Adrenal gland (tissue), 12 donors: ENCODE measurements around the gene TM9SF1. TPM values are rescaled to one million over a fixed set of nuclear protein-coding genes. Genes with fewer than 3 reads are reported as not detected.

Source experiments
- DNase-seq, 7 donors: peaks; one replicate each; pipeline ENCODE4 v3.0.0-alpha.2; 2019 to 2020
- H3K27ac ChIP-seq, 5 donors: fragments of 200-600 bp; sonication (generic) in 4 of 5; 1 replicate in 3 of 5; 2 replicates in 2 of 5; pipeline versions ENCODE4 v1.5.1 to v1.8.0; 2016 to 2020; ENCODE audit warnings: mild to moderate bottlenecking in 1 of 5
- H3K27me3 ChIP-seq: fragments of 200-600 bp; 2 replicates; pipeline ENCODE4 v1.8.0; 2021
- H3K36me3 ChIP-seq, 2 donors: fragments of 200-600 bp; replicated peaks in 1 of 2; 1 replicate in 1 of 2; 2 replicates in 1 of 2; pipeline versions ENCODE4 v1.5.1 to v1.8.0; 2018 to 2022
- H3K4me1 ChIP-seq, 2 donors: fragments of 200-600 bp; replicated peaks in 1 of 2; 1 replicate in 1 of 2; 2 replicates in 1 of 2; pipeline versions ENCODE4 v1.5.1 to v1.8.0; 2018 to 2021
- H3K4me3 ChIP-seq, 4 donors: fragments of 200-600 bp; sonication (generic) in 3 of 4; one replicate each; pipeline ENCODE4 v1.5.1; 2016 to 2018
- H3K9me3 ChIP-seq, 3 donors: fragments of 200-600 bp; sonication (generic) in 1 of 3; replicated peaks in 1 of 3; 1 replicate in 2 of 3; 2 replicates in 1 of 3; pipeline versions ENCODE4 v1.5.1 to v1.8.0; 2016 to 2021
- CTCF ChIP-seq, 6 experiments: fragments of 450-650 bp in 4 of 6; fragments of 200-600 bp in 2 of 6; sonication (generic) in 1 of 6; IDR thresholded peaks; 1 replicate in 5 of 6; 2 replicates in 1 of 6; pipeline versions ENCODE4 v1.5.1 to v1.8.0; 2016 to 2021; ENCODE audit warnings: antibody characterized with exemption in 6 of 6, mild to moderate bottlenecking in 2 of 6, moderate library complexity in 1 of 6
- POLR2A ChIP-seq, 2 donors: fragments of 450-650 bp; IDR thresholded peaks; one replicate each; pipeline ENCODE4 v1.6.1; 2017; ENCODE audit warnings: antibody characterized with exemption in 2 of 2, mild to moderate bottlenecking in 2 of 2, moderate library complexity in 1 of 2
- WGBS, 4 donors: extraction: QIAGEN DNeasy Blood & Tissue Kit in 2 of 4; methylation state at CpG; one replicate each; pipeline versions ENCODE4 v1.1.5 to v1.1.7; 2013 to 2017; 5-methylcytosine and 5-hydroxymethylcytosine counted together
- intact Hi-C, 2 donors: fragments of 100-400 bp; cut with DNase I; formaldehyde crosslinking; loops; one replicate each; pipeline versions ENCODE4 v1.14.1 to v1.15.0; 2022 to 2023
- microRNA-seq, 3 donors: library from miRNA; unstranded; fragments of <30 nt; microRNA quantifications; one replicate each; pipeline ENCODE4, GENCODE V29; 2017 to 2020
- polyA plus RNA-seq, 3 donors: library from polyadenylated mRNA; stranded (reverse); fragments of 200-250 nt in 2 of 3; fragments of 350-450 nt in 1 of 3; fragmentation: Illumina TruSeq in 1 of 3; extraction: RNeasy Lipid Tissue Mini Kit (QIAGEN cat#74804) in 1 of 3; gene quantifications; one replicate each; pipeline ENCODE4 v1.2.3, GENCODE V29; 2013 to 2014
- small RNA-seq, 2 donors: library from RNA; depleted of rRNA; stranded (forward); fragments of <200 nt; gene quantifications; one replicate each; pipeline ENCODE3, GENCODE V24; 2016
- total RNA-seq, 9 donors: library from RNA; depleted of rRNA in 4 of 9; stranded (reverse); fragments of >200 nt in 4 of 9; fragments of 120-200 nt in 1 of 9; fragmentation: NEBNext Ultra II Directional in 1 of 9; extraction: Animal tissue kit (Norgen Biotek cat#: 25700) in 1 of 9; gene quantifications; one replicate each; pipeline versions ENCODE4 v1.1.0 to v1.2.4, GENCODE V29; 2013 to 2023
- donor health status: healthy with polysubstance abuse.
- donor health status: Bipolar disorder and iron deficiency.
- donor health status: DM: yes; HTN: yes; CAD: no.
- donor health status: DM: no; HTN: no; CAD: no.
- donor health status: DM: no; HTN: no; CAD: no.
- donor health status: DM: yes; HTN: yes; CAD: no.

The TM9SF1 gene
- total and polyA plus RNA-seq, 12 donors = 43.7 to 123 (median 86.6) TPM

GRCh38 chr14:24141097-24141880 lies 54.0 kb downstream of the TM9SF1 start, which contains the start of gene EMC9:
Gene EMC9, minus strand, starts transcription at chr14:24141591. Its CDS starts 287 bp downstream, at chr14:24141304.
- intact Hi-C loops = no loop called here
- DNase-seq = peak; percentile 100
- peaks cover 39 to 68% of the 10 kb centered on the region in 2 donors for H3K4me1 ChIP-seq

GRCh38 chr14:24139272-24139934 lies 55.8 kb downstream of the TM9SF1 start:
- peak overlapping the region in 1 of 4 donors; percentile 89 for H3K4me3 ChIP-seq
- intact Hi-C loops = no loop called here

More at GRCh38 chr14:24141097-24141880, 54.0 kb downstream of the TM9SF1 start, which contains the start of gene EMC9:
- H3K4me3 ChIP-seq = peak within 1 kb of the TSS; percentile 20 to 89 (median 64)
- peak within 1 kb of the TSS; percentile 78 to 95 (median 81) for H3K27ac ChIP-seq
- no peaks in the 10 kb centered on the region for H3K9me3 ChIP-seq
- no peaks in the 10 kb centered on the region for H3K27me3 ChIP-seq
- peaks cover 0 to 48% of the 10 kb centered on the region in 2 donors for H3K36me3 ChIP-seq
- 0 to 1% (median 0%) methylated on average over 12 to 65 of the region's 65 CpGs for WGBS, 4 donors
- TF ChIP-seq POLR2A (IDR thresholded peaks at IDR 0.05) (peak; percentile 71 to 94), CTCF (IDR thresholded peaks at IDR 0.05) (peak; percentile 39 to 78 (median 69))

More at GRCh38 chr14:24139272-24139934, 55.8 kb downstream of the TM9SF1 start:
- H3K27me3 ChIP-seq = no peaks in the 10 kb centered on the region
- peaks cover 0 to 42% of the 10 kb centered on the region in 2 donors for H3K36me3 ChIP-seq
- DNase-seq = no peak
- no peaks in the 10 kb centered on the region for H3K9me3 ChIP-seq
- WGBS, 4 donors = 66 to 75% (median 68%) methylated on average over 9 of the region's 9 CpGs
- TF ChIP-seq POLR2A (IDR thresholded peaks at IDR 0.05) (no peak), CTCF (IDR thresholded peaks at IDR 0.05) (peak in 1 of 6 experiments; percentile 8)
- H3K27ac ChIP-seq = peak overlapping the region in 2 of 5 donors; percentile 21 to 88
- H3K4me1 ChIP-seq = peaks cover 30 to 57% of the 10 kb centered on the region in 2 donors

Small RNA genes lying within 50 kb of the gene (microRNA-seq; reads per million reads assigned to microRNA genes)
- gene MIR7703 = 0 to 0.45 (median 0) reads per million in 3 donors

Small RNA genes lying within 50 kb of the gene (small RNA-seq; reads per million reads assigned to genes)
- gene AL136295.4 (0 reads per million in 2 donors), gene CHMP4A (0 reads per million in 2 donors), gene IPO4 (0 to 0.24 reads per million in 2 donors), gene IRF9 (0 to 0.12 reads per million in 2 donors), gene MDP1 (0 to 0.12 reads per million in 2 donors), gene RNA5SP383 (0.36 to 0.58 reads per million in 2 donors)

Other genes with a start within 250 kb of the TM9SF1 start
Only the 30 nearest of the 35 such genes appear.
- gene CARMIL3, start 143.4 kb downstream of the TM9SF1 start, total RNA-seq = 1 to 10 TPM in 2 of 9 donors, under 1 TPM in 6, not detected in 1; 0.17 to 1.1 (median 0.68) TPM
- gene CARMIL3, start 143.4 kb downstream of the TM9SF1 start, polyA plus RNA-seq = 1 to 10 TPM in 2 of 3 donors, under 1 TPM in 1; 0.73 to 5.8 (median 1.7) TPM
- 1 to 10 TPM in 1 of 9 donors, under 1 TPM in 1, not detected in 7; 0.97 to 1.4 TPM for gene CPNE6, start 123.9 kb downstream of the TM9SF1 start, total RNA-seq
- gene CPNE6, start 123.9 kb downstream of the TM9SF1 start, polyA plus RNA-seq = under 1 TPM; 0.07 to 0.22 (median 0.16) TPM
- 10 to 100 TPM in 7 of 9 donors, 1 to 10 TPM in 2; 4.4 to 37.0 (median 18.4) TPM for gene PCK2, start 101.1 kb downstream of the TM9SF1 start, total RNA-seq
- 10 to 100 TPM in 2 of 3 donors, 1 to 10 TPM in 1; 7.9 to 17.9 (median 10.5) TPM for gene PCK2, start 101.1 kb downstream of the TM9SF1 start, polyA plus RNA-seq
- gene DCAF11, start 80.7 kb downstream of the TM9SF1 start, total RNA-seq = 100 to 1,000 TPM in 8 of 9 donors, 10 to 100 TPM in 1; 88.9 to 401 (median 143) TPM
- 10 to 100 TPM; 40.4 to 94.0 (median 42.3) TPM for gene DCAF11, start 80.7 kb downstream of the TM9SF1 start, polyA plus RNA-seq
- 10 to 100 TPM in 1 of 9 donors, 1 to 10 TPM in 8; 3.3 to 20.2 (median 4.7) TPM for gene NRL, start 80.5 kb downstream of the TM9SF1 start, total RNA-seq
- gene NRL, start 80.5 kb downstream of the TM9SF1 start, polyA plus RNA-seq = 1 to 10 TPM; 2.2 to 3.5 (median 3.1) TPM
- 10 to 100 TPM in 4 of 9 donors, 1 to 10 TPM in 5; 6.5 to 15.7 (median 9.7) TPM for gene FITM1, start 64.8 kb downstream of the TM9SF1 start, total RNA-seq
- 10 to 100 TPM in 2 of 3 donors, 1 to 10 TPM in 1; 4.6 to 25.7 (median 13.4) TPM for gene FITM1, start 64.8 kb downstream of the TM9SF1 start, polyA plus RNA-seq
- gene PSME1, start 59.2 kb downstream of the TM9SF1 start, total RNA-seq = 100 to 1,000 TPM; 208 to 359 (median 277) TPM
- gene PSME1, start 59.2 kb downstream of the TM9SF1 start, polyA plus RNA-seq = 100 to 1,000 TPM; 205 to 386 (median 313) TPM
- 10 to 100 TPM; 22.5 to 65.7 (median 40.5) TPM for gene EMC9, start 53.9 kb downstream of the TM9SF1 start, total RNA-seq
- gene EMC9, start 53.9 kb downstream of the TM9SF1 start, polyA plus RNA-seq = 100 to 1,000 TPM in 2 of 3 donors, 10 to 100 TPM in 1; 21.6 to 149 (median 127) TPM
- gene PSME2, start 48.8 kb downstream of the TM9SF1 start, total RNA-seq = 100 to 1,000 TPM; 107 to 362 (median 191) TPM
- gene PSME2, start 48.8 kb downstream of the TM9SF1 start, polyA plus RNA-seq = 100 to 1,000 TPM; 388 to 752 (median 687) TPM
- gene RNF31, start 47.9 kb downstream of the TM9SF1 start, total RNA-seq = 100 to 1,000 TPM in 1 of 9 donors, 10 to 100 TPM in 8; 32.8 to 165 (median 59.7) TPM
- gene RNF31, start 47.9 kb downstream of the TM9SF1 start, polyA plus RNA-seq = 100 to 1,000 TPM in 2 of 3 donors, 10 to 100 TPM in 1; 59.3 to 351 (median 198) TPM
- gene IRF9, start 34.2 kb downstream of the TM9SF1 start, total RNA-seq = 100 to 1,000 TPM in 4 of 9 donors, 10 to 100 TPM in 5; 32.4 to 119 (median 98.3) TPM
- 100 to 1,000 TPM; 118 to 151 (median 129) TPM for gene IRF9, start 34.2 kb downstream of the TM9SF1 start, polyA plus RNA-seq
- gene REC8, start 23.4 kb downstream of the TM9SF1 start, total RNA-seq = 10 to 100 TPM in 4 of 9 donors, 1 to 10 TPM in 5; 1.3 to 18.5 (median 9.4) TPM
- gene REC8, start 23.4 kb downstream of the TM9SF1 start, polyA plus RNA-seq = 100 to 1,000 TPM in 1 of 3 donors, 10 to 100 TPM in 1, 1 to 10 TPM in 1; 3.6 to 111 (median 38.9) TPM
- 10 to 100 TPM; 29.7 to 84.9 (median 45.4) TPM for gene IPO4, start 6.6 kb downstream of the TM9SF1 start, total RNA-seq
- 10 to 100 TPM; 19.1 to 43.2 (median 23.8) TPM for gene IPO4, start 6.6 kb downstream of the TM9SF1 start, polyA plus RNA-seq
- gene TSSK4, start 10.3 kb upstream of the TM9SF1 start, total RNA-seq = under 1 TPM in 1 of 9 donors, not detected in 8; 0.46 TPM
- gene TSSK4, start 10.3 kb upstream of the TM9SF1 start, polyA plus RNA-seq = under 1 TPM in 1 of 3 donors, not detected in 2; 0.07 TPM
- gene CHMP4A, start 18.0 kb upstream of the TM9SF1 start, total RNA-seq = 10 to 100 TPM; 32.9 to 68.6 (median 56.5) TPM
- 100 to 1,000 TPM in 2 of 3 donors, 10 to 100 TPM in 1; 71.1 to 118 (median 104) TPM for gene CHMP4A, start 18.0 kb upstream of the TM9SF1 start, polyA plus RNA-seq
- 10 to 100 TPM; 20.3 to 53.7 (median 28.6) TPM for gene MDP1, start 20.6 kb upstream of the TM9SF1 start, total RNA-seq
- gene MDP1, start 20.6 kb upstream of the TM9SF1 start, polyA plus RNA-seq = 10 to 100 TPM; 32.2 to 40.2 (median 39.4) TPM
- 100 to 1,000 TPM; 154 to 454 (median 216) TPM for gene NEDD8, start 36.9 kb upstream of the TM9SF1 start, total RNA-seq
- gene NEDD8, start 36.9 kb upstream of the TM9SF1 start, polyA plus RNA-seq = 100 to 1,000 TPM; 136 to 448 (median 215) TPM
- gene GMPR2, start 37.5 kb upstream of the TM9SF1 start, total RNA-seq = 100 to 1,000 TPM in 8 of 9 donors, 10 to 100 TPM in 1; 92.5 to 188 (median 131) TPM
- 100 to 1,000 TPM in 1 of 3 donors, 10 to 100 TPM in 2; 70.6 to 103 (median 98.0) TPM for gene GMPR2, start 37.5 kb upstream of the TM9SF1 start, polyA plus RNA-seq
- 100 to 1,000 TPM in 5 of 9 donors, 10 to 100 TPM in 4; 76.3 to 216 (median 101) TPM for gene TINF2, start 47.2 kb upstream of the TM9SF1 start, total RNA-seq
- gene TINF2, start 47.2 kb upstream of the TM9SF1 start, polyA plus RNA-seq = 100 to 1,000 TPM in 2 of 3 donors, 10 to 100 TPM in 1; 57.8 to 179 (median 103) TPM
- gene TGM1, start 67.7 kb upstream of the TM9SF1 start, total RNA-seq = 1 to 10 TPM in 3 of 9 donors, under 1 TPM in 5, not detected in 1; 0.28 to 1.4 (median 0.88) TPM
- 1 to 10 TPM in 2 of 3 donors, under 1 TPM in 1; 0.44 to 2.7 (median 2.2) TPM for gene TGM1, start 67.7 kb upstream of the TM9SF1 start, polyA plus RNA-seq
- gene RABGGTA, start 76.2 kb upstream of the TM9SF1 start, total RNA-seq = 10 to 100 TPM; 26.0 to 40.0 (median 32.3) TPM
- gene RABGGTA, start 76.2 kb upstream of the TM9SF1 start, polyA plus RNA-seq = 100 to 1,000 TPM in 1 of 3 donors, 10 to 100 TPM in 2; 15.7 to 124 (median 90.7) TPM
- gene DHRS1, start 104.3 kb upstream of the TM9SF1 start, total RNA-seq = 10 to 100 TPM; 11.4 to 68.1 (median 36.1) TPM
- gene DHRS1, start 104.3 kb upstream of the TM9SF1 start, polyA plus RNA-seq = 10 to 100 TPM; 19.8 to 38.7 (median 37.6) TPM
- 10 to 100 TPM in 8 of 9 donors, 1 to 10 TPM in 1; 9.2 to 28.2 (median 18.2) TPM for gene NOP9, start 104.4 kb upstream of the TM9SF1 start, total RNA-seq
- 10 to 100 TPM in 2 of 3 donors, 1 to 10 TPM in 1; 9.1 to 21.1 (median 16.8) TPM for gene NOP9, start 104.4 kb upstream of the TM9SF1 start, polyA plus RNA-seq
- gene CIDEB, start 112.5 kb upstream of the TM9SF1 start, total RNA-seq = 10 to 100 TPM; 16.4 to 80.3 (median 40.5) TPM
- 10 to 100 TPM; 17.5 to 73.7 (median 37.4) TPM for gene CIDEB, start 112.5 kb upstream of the TM9SF1 start, polyA plus RNA-seq
- 10 to 100 TPM in 2 of 9 donors, 1 to 10 TPM in 6, under 1 TPM in 1; 0.42 to 11.1 (median 4.2) TPM for gene LTB4R2, start 114.7 kb upstream of the TM9SF1 start, total RNA-seq
- 1 to 10 TPM in 2 of 3 donors, under 1 TPM in 1; 0.57 to 2.7 (median 1.8) TPM for gene LTB4R2, start 114.7 kb upstream of the TM9SF1 start, polyA plus RNA-seq
- gene LTB4R, start 116.1 kb upstream of the TM9SF1 start, total RNA-seq = 10 to 100 TPM in 5 of 9 donors, 1 to 10 TPM in 4; 1.4 to 21.0 (median 11.0) TPM
- gene LTB4R, start 116.1 kb upstream of the TM9SF1 start, polyA plus RNA-seq = 10 to 100 TPM in 2 of 3 donors, 1 to 10 TPM in 1; 9.4 to 30.2 (median 17.5) TPM
- gene ADCY4, start 139.6 kb upstream of the TM9SF1 start, total RNA-seq = 10 to 100 TPM in 5 of 9 donors, 1 to 10 TPM in 4; 3.9 to 34.0 (median 12.5) TPM
- gene ADCY4, start 139.6 kb upstream of the TM9SF1 start, polyA plus RNA-seq = 10 to 100 TPM in 2 of 3 donors, 1 to 10 TPM in 1; 4.5 to 70.1 (median 45.8) TPM
- 10 to 100 TPM in 1 of 9 donors, 1 to 10 TPM in 6, under 1 TPM in 2; 0.50 to 10.4 (median 3.6) TPM for gene RIPK3, start 144.6 kb upstream of the TM9SF1 start, total RNA-seq
- gene RIPK3, start 144.6 kb upstream of the TM9SF1 start, polyA plus RNA-seq = 1 to 10 TPM; 1.5 to 8.0 (median 4.6) TPM
- gene NFATC4, start 172.7 kb upstream of the TM9SF1 start, total RNA-seq = 100 to 1,000 TPM in 2 of 9 donors, 10 to 100 TPM in 7; 17.0 to 164 (median 48.2) TPM
- gene NFATC4, start 172.7 kb upstream of the TM9SF1 start, polyA plus RNA-seq = 100 to 1,000 TPM in 2 of 3 donors, 10 to 100 TPM in 1; 11.8 to 505 (median 390) TPM
- gene NYNRIN, start 203.6 kb upstream of the TM9SF1 start, total RNA-seq = 10 to 100 TPM in 1 of 9 donors, 1 to 10 TPM in 8; 6.0 to 11.0 (median 7.0) TPM
- 1 to 10 TPM; 2.2 to 6.1 (median 3.4) TPM for gene NYNRIN, start 203.6 kb upstream of the TM9SF1 start, polyA plus RNA-seq